SU-DHL-6 (cell line): Measurements from ENCODE around the gene S100A5.
"Not testable (repeated sequence)": the region's sequence is repeated elsewhere in the genome, so short reads cannot be mapped to it uniquely, and the experiment has no call there.

ENCODE experiments used
- H2AFZ ChIP-seq: fragments of 200-600 bp; sonication (generic); 2 replicates; pipeline ENCODE4 v1.6.1; 2014; ENCODE audit warnings: low read depth, mild to moderate bottlenecking, moderate library complexity, mixed read lengths, antibody characterized with exemption, low read length; ENCODE audit not compliant: severe bottlenecking
- H3F3A ChIP-seq: fragments of 200-600 bp; shearing (Covaris generic); 2 replicates; pipeline ENCODE4 v1.6.0; 2016; ENCODE audit warnings: antibody characterized with exemption, mild to moderate bottlenecking; ENCODE audit not compliant: insufficient read depth
- H3K27ac ChIP-seq: fragments of 200-600 bp; sonication (generic); 2 replicates; pipeline ENCODE4 v1.5.1; 2016; ENCODE audit warnings: low read depth, mild to moderate bottlenecking, low read length, moderate library complexity, mixed read lengths
- H3K27me3 ChIP-seq: fragments of 200-600 bp; sonication (generic), shearing (Covaris generic); 2 replicates; pipeline ENCODE4 v1.6.0; 2014; ENCODE audit warnings: mild to moderate bottlenecking, low read length
- H3K36me3 ChIP-seq: fragments of 200-600 bp; sonication (generic); 2 replicates; pipeline ENCODE4 v1.6.1; 2014; ENCODE audit warnings: mild to moderate bottlenecking, low read length, mixed read lengths
- H3K4me2 ChIP-seq: fragments of 300-600, 200-600 bp; shearing (Covaris generic), sonication (generic); 2 replicates; pipeline ENCODE4 v1.6.0; 2014; ENCODE audit warnings: low read length, low read depth, mild to moderate bottlenecking; ENCODE audit not compliant: poor library complexity, severe bottlenecking
- H3K4me3 ChIP-seq: fragments of 200-600 bp; sonication (generic); 2 replicates; pipeline ENCODE4 v1.5.1; 2014; ENCODE audit warnings: antibody characterized with exemption, low read length, mild to moderate bottlenecking, mixed read lengths; ENCODE audit not compliant: insufficient read depth, poor library complexity, severe bottlenecking
- H3K79me2 ChIP-seq: fragments of 200-600 bp; sonication (generic); 2 replicates; pipeline ENCODE4 v1.6.1; 2014; ENCODE audit warnings: mild to moderate bottlenecking, low read length, moderate library complexity; ENCODE audit not compliant: insufficient read depth
- H3K9ac ChIP-seq: fragments of 200-600 bp; sonication (generic); 2 replicates; pipeline ENCODE4 v1.7.0; 2014; ENCODE audit warnings: mild to moderate bottlenecking, low read length
- H3K9me2 ChIP-seq: fragments of 200-600 bp; sonication (generic); replicated peaks from 2 replicates; pipeline ENCODE4 v1.6.1; 2014; ENCODE audit warnings: low read length; ENCODE audit not compliant: insufficient read depth
- H3K9me3 ChIP-seq: fragments of 200-600 bp; sonication (generic); 2 replicates; pipeline ENCODE4 v1.6.1; 2014; ENCODE audit warnings: low read length, mixed read lengths; ENCODE audit not compliant: insufficient read depth
- H4K20me1 ChIP-seq: fragments of 200-600 bp; sonication (generic); 2 replicates; pipeline ENCODE4 v1.6.1; 2014; ENCODE audit warnings: low read depth, mild to moderate bottlenecking, antibody characterized with exemption, low read length, moderate library complexity, mixed read lengths
- CTCF ChIP-seq: fragments of 200-600 bp; sonication (generic); IDR thresholded peaks from one replicate; pipeline ENCODE4 v1.5.1; 2017; ENCODE audit warnings: antibody characterized with exemption, mild to moderate bottlenecking, low read length, moderate library complexity; ENCODE audit not compliant: insufficient read depth, poor library complexity, severe bottlenecking
- EZH2phosphoT487 ChIP-seq: fragments of 200-600 bp; sonication (generic), shearing (Covaris generic); conservative IDR thresholded peaks from 2 replicates; pipeline ENCODE4 v1.6.1; 2018; ENCODE audit warnings: mild to moderate bottlenecking, antibody characterized with exemption, low read length, moderate library complexity, mixed read lengths

S100A5 gene

GRCh38 chr1:153527023-153527682 is 13.6 kb downstream of the S100A5 start:
- no peak overlapping the region for H3K4me2 ChIP-seq

DNA sequence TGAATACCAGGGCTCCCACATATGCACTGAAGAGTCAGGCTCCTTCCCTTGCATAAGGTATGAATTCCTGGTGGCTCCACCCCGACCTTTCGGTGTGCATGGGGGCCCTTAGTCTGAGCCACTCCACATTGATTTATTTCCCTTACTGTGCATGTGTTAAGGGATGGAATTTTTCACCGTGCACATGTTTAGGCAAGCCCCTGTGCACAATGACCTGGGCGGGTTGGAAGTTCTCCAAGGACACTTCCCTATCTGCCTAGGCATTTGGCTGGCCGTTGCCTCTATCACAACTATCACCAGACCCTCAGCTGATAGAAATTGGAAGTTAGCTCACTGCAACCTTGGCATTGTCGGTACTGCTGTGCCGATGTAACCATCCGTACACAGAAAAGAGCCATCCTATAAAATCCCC is 14.6 kb downstream of the S100A5 start:
- H3K9me2 ChIP-seq, result no peaks in the 10 kb centered on the region
- H4K20me1 ChIP-seq, result no peaks in the 10 kb centered on the region
- no peak overlapping the region for H3K4me2 ChIP-seq
- H3K79me2 ChIP-seq, result no peaks in the 10 kb centered on the region
- no peak overlapping the region for H3K27ac ChIP-seq
- no peaks in the 10 kb centered on the region for H3K36me3 ChIP-seq
- no peaks in the 10 kb centered on the region for H3F3A ChIP-seq
- H3K9ac ChIP-seq, result no peak overlapping the region
- H3K27me3 ChIP-seq, result no peaks in the 10 kb centered on the region
- no peak overlapping the region for H2AFZ ChIP-seq
- no peak for TF ChIP-seq EZH2phosphoT487
- no peak for TF ChIP-seq CTCF
- H3K9me3 ChIP-seq, result no peaks in the 10 kb centered on the region
- H3K4me3 ChIP-seq, result no peak overlapping the region

More at GRCh38 chr1:153527023-153527682, 13.6 kb downstream of the S100A5 start:
- no peak overlapping the region for H3K27ac ChIP-seq
- no peaks in the 10 kb centered on the region for H3K79me2 ChIP-seq
- no peaks in the 10 kb centered on the region for H3K36me3 ChIP-seq
- H3K27me3 ChIP-seq, result no peaks in the 10 kb centered on the region
- no peaks in the 10 kb centered on the region for H3K9me2 ChIP-seq
- no peak for TF ChIP-seq EZH2phosphoT487
- TF ChIP-seq CTCF, result no peak
- no peaks in the 10 kb centered on the region for H3F3A ChIP-seq
- H3K9me3 ChIP-seq, result no peaks in the 10 kb centered on the region
- no peak overlapping the region for H3K4me3 ChIP-seq
- no peak overlapping the region for H2AFZ ChIP-seq
- no peak overlapping the region for H3K9ac ChIP-seq
- H4K20me1 ChIP-seq, result no peaks in the 10 kb centered on the region

GRCh38 chr1:153525088-153525728 is 15.5 kb downstream of the S100A5 start:
- H3K79me2 ChIP-seq, result no peaks in the 10 kb centered on the region
- H4K20me1 ChIP-seq, result no peaks in the 10 kb centered on the region
- H3K4me2 ChIP-seq, result no peak overlapping the region
- H3K9me3 ChIP-seq, result no peaks in the 10 kb centered on the region
- no peak overlapping the region for H3K9ac ChIP-seq
- H3K27ac ChIP-seq, result no peak overlapping the region
- H3K27me3 ChIP-seq, result no peaks in the 10 kb centered on the region
- TF ChIP-seq CTCF (no peak), EZH2phosphoT487 (no peak)
- no peaks in the 10 kb centered on the region for H3K9me2 ChIP-seq
- no peak overlapping the region for H2AFZ ChIP-seq
- H3K4me3 ChIP-seq, result no peak overlapping the region
- no peaks in the 10 kb centered on the region for H3K36me3 ChIP-seq
- no peaks in the 10 kb centered on the region for H3F3A ChIP-seq

GRCh38 chr1:153522353-153523048 is 18.2 kb downstream of the S100A5 start:
- not testable (repeated sequence) for H4K20me1 ChIP-seq, H3K9me3 ChIP-seq, H3K79me2 ChIP-seq, H3K36me3 ChIP-seq, H3F3A ChIP-seq, H3K27ac ChIP-seq, H3K27me3 ChIP-seq, H3K9ac ChIP-seq, H3K4me2 ChIP-seq, H2AFZ ChIP-seq, H3K4me3 ChIP-seq, H3K9me2 ChIP-seq

- not testable (repeated sequence) for H3K4me3 ChIP-seq, H3K27ac ChIP-seq, H3F3A ChIP-seq, H3K27me3 ChIP-seq, H3K9ac ChIP-seq, H4K20me1 ChIP-seq, H3K4me2 ChIP-seq, H3K9me2 ChIP-seq, H3K36me3 ChIP-seq, H3K79me2 ChIP-seq, H2AFZ ChIP-seq, H3K9me3 ChIP-seq
Measured at GRCh38 chr1:153521808-153522207, 18.9 kb downstream of the S100A5 start.
